GM21367 (cell line): ENCODE results near the gene THEMIS.
"Not testable (repeated sequence)": the region's sequence is repeated elsewhere in the genome, so short reads cannot be mapped to it uniquely, and the experiment has no call there.

Experiments used
- ATAC-seq: cut with Tn5 transposase; IDR thresholded peaks from one replicate; pipeline ENCODE4 v1.9.1; 2021; ENCODE audit not compliant: unreplicated experiment

The THEMIS gene

GRCh38 chr6:127738423-127738822, 162.4 kb downstream of the THEMIS start:
- ATAC-seq, result no peak

GRCh38 chr6:127737768-127738167, 163.1 kb downstream of the THEMIS start:
- ATAC-seq, result no peak

GRCh38 chr6:127737009-127737486, 163.8 kb downstream of the THEMIS start:
- peak; percentile 96 for ATAC-seq

- no peak for ATAC-seq
Observed at GRCh38 chr6:127732927-127733326, 167.9 kb downstream of the THEMIS start.

- no peak for ATAC-seq
Observed at GRCh38 chr6:127727260-127727953, 173.5 kb downstream of the THEMIS start.

GRCh38 chr6:127725821-127726220, 175.0 kb downstream of the THEMIS start:
- ATAC-seq, result no peak

- ATAC-seq, result no peak
Observed at GRCh38 chr6:127718694-127719093, 182.2 kb downstream of the THEMIS start.

GRCh38 chr6:127717384-127717783, 183.5 kb downstream of the THEMIS start:
- ATAC-seq, result no peak

- no peak for ATAC-seq
Observed at GRCh38 chr6:127716465-127716864, 184.4 kb downstream of the THEMIS start.

GRCh38 chr6:127710668-127711067, 190.2 kb downstream of the THEMIS start:
- no peak for ATAC-seq

GRCh38 chr6:127706216-127706615, 194.6 kb downstream of the THEMIS start:
- no peak for ATAC-seq

GRCh38 chr6:127695108-127695507, 205.8 kb downstream of the THEMIS start:
- no peak for ATAC-seq

- ATAC-seq, result no peak
Observed at GRCh38 chr6:127691146-127691545, 209.7 kb downstream of the THEMIS start.

- ATAC-seq, result no peak
Observed at GRCh38 chr6:127690588-127690987, 210.3 kb downstream of the THEMIS start.

GRCh38 chr6:127690092-127690491, 210.8 kb downstream of the THEMIS start:
- no peak for ATAC-seq

- ATAC-seq, result not testable (repeated sequence)
Observed at GRCh38 chr6:127687490-127687889, 213.4 kb downstream of the THEMIS start.

GRCh38 chr6:127686084-127686483, 214.8 kb downstream of the THEMIS start:
- ATAC-seq, result no peak

- no peak for ATAC-seq
Observed at GRCh38 chr6:127684501-127684900, 216.4 kb downstream of the THEMIS start.
